Daoy (cell line): Measurements from ENCODE around the gene CNOT4. TPM values are rescaled to one million over a fixed set of nuclear protein-coding genes. Genes with fewer than 3 reads are reported as not detected.

Source experiments
- DNase-seq: peaks from one replicate; pipeline ENCODE4 v3.0.0-alpha.2; 2015; ENCODE audit warnings: low read depth
- total RNA-seq: library from RNA; depleted of rRNA; stranded (reverse); fragments of >200 nt; shearing (Covaris generic); gene quantifications from 2 replicates; pipeline ENCODE4 v1.2.3, GENCODE V29; 2014; rRNA removed

The CNOT4 gene
- total RNA-seq, result 2.6 and 5.0 TPM in 2 replicates

- DNase-seq, result peak; percentile 97
Observed at GRCh38 chr7:135509839-135510591, at the start of gene CNOT4. Gene CNOT4, minus strand, starts transcription at chr7:135510102. Its CDS starts 71,771 bp downstream, at chr7:135438331.

- DNase-seq, result no peak
Observed at GRCh38 chr7:135558881-135559280, 49.0 kb upstream of the CNOT4 start.

GRCh38 chr7:135558337-135558767, 48.5 kb upstream of the CNOT4 start:
- DNase-seq, result peak; percentile 60

GRCh38 chr7:135557455-135558336, 47.8 kb upstream of the CNOT4 start, which contains the start of gene NUP205:
Gene NUP205, plus strand, starts transcription at chr7:135557917. Its CDS starts 28 bp downstream, at chr7:135557945.
- DNase-seq, result peak; percentile 77

GRCh38 chr7:135553346-135553745, 43.4 kb upstream of the CNOT4 start:
- DNase-seq, result no peak

GRCh38 chr7:135552148-135552547, 42.2 kb upstream of the CNOT4 start:
- DNase-seq, result no peak

GRCh38 chr7:135550196-135550595, 40.3 kb upstream of the CNOT4 start:
- DNase-seq, result no peak

- no peak for DNase-seq
Observed at GRCh38 chr7:135541029-135541428, 31.1 kb upstream of the CNOT4 start.

- DNase-seq, result no peak
Observed at GRCh38 chr7:135539629-135540028, 29.7 kb upstream of the CNOT4 start.

- DNase-seq, result no peak
Observed at GRCh38 chr7:135538376-135538775, 28.5 kb upstream of the CNOT4 start.

- no peak for DNase-seq
Observed at GRCh38 chr7:135537905-135538304, 28.0 kb upstream of the CNOT4 start.

GRCh38 chr7:135537453-135537852, 27.6 kb upstream of the CNOT4 start:
- no peak for DNase-seq

- DNase-seq, result peak; percentile 6
Observed at GRCh38 chr7:135536150-135536549, 26.2 kb upstream of the CNOT4 start.

GRCh38 chr7:135527025-135527424, 17.1 kb upstream of the CNOT4 start:
- DNase-seq, result no peak

GRCh38 chr7:135525426-135525825, 15.5 kb upstream of the CNOT4 start:
- DNase-seq, result no peak

- DNase-seq, result no peak
Observed at GRCh38 chr7:135523146-135523545, 13.2 kb upstream of the CNOT4 start.

GRCh38 chr7:135522509-135522908, 12.6 kb upstream of the CNOT4 start:
- no peak for DNase-seq

- DNase-seq, result no peak
Observed at GRCh38 chr7:135519871-135520270, 10.0 kb upstream of the CNOT4 start.

GRCh38 chr7:135519233-135519688, 9.4 kb upstream of the CNOT4 start:
- DNase-seq, result no peak

GRCh38 chr7:135518748-135519147, 8.8 kb upstream of the CNOT4 start:
- no peak for DNase-seq

GRCh38 chr7:135517060-135517459, 7.2 kb upstream of the CNOT4 start:
- no peak for DNase-seq

GRCh38 chr7:135514856-135515255, 5.0 kb upstream of the CNOT4 start:
- DNase-seq, result no peak
